BE2C (cell line): Measurements from ENCODE around the gene RANBP1.

Source experiments
- DNase-seq: peaks from one replicate; pipeline ENCODE4 v3.0.0-alpha.2; 2020
- H3K27me3 ChIP-seq: fragments of 250-450 bp; sonication (Bioruptor Pico); 2 replicates; pipeline ENCODE4 v1.5.1; 2020; ENCODE audit warnings: mild to moderate bottlenecking
- H3K36me3 ChIP-seq: fragments of 250-450 bp; sonication (Bioruptor Pico); 2 replicates; pipeline ENCODE4 v1.5.1; 2020; ENCODE audit warnings: mild to moderate bottlenecking
- H3K4me1 ChIP-seq: fragments of 250-450 bp; sonication (Bioruptor Pico); 2 replicates; pipeline ENCODE4 v1.5.1; 2020
- H3K4me3 ChIP-seq: 2 replicates; pipeline ENCODE4 v1.5.1; 2011; ENCODE audit warnings: low read depth, low read length
- H3K9me3 ChIP-seq: fragments of 250-450 bp; sonication (Bioruptor Pico); 2 replicates; pipeline ENCODE4 v1.5.1; 2020
- CTCF ChIP-seq: IDR thresholded peaks from 2 replicates; pipeline ENCODE4 v1.5.1; 2012; ENCODE audit warnings: mild to moderate bottlenecking, low read depth, low read length

Gene RANBP1

GRCh38 chr22:20174785-20175596, 59.1 kb downstream of the RANBP1 start:
- H3K4me1 ChIP-seq, result no peaks in the 10 kb centered on the region
- no peak overlapping the region for H3K4me3 ChIP-seq
- no peaks in the 10 kb centered on the region for H3K9me3 ChIP-seq
- H3K27me3 ChIP-seq, result no peaks in the 10 kb centered on the region
- DNase-seq, result peak; percentile 39
- peak; percentile 34 for TF ChIP-seq CTCF
- no peaks in the 10 kb centered on the region for H3K36me3 ChIP-seq

- no peak for DNase-seq
- no peaks in the 10 kb centered on the region for H3K27me3 ChIP-seq
- no peaks in the 10 kb centered on the region for H3K36me3 ChIP-seq
- TF ChIP-seq CTCF, result no peak
- H3K4me1 ChIP-seq, result no peaks in the 10 kb centered on the region
- H3K4me3 ChIP-seq, result no peak overlapping the region
- H3K9me3 ChIP-seq, result no peaks in the 10 kb centered on the region
Observed at GRCh38 chr22:20175597-20175900, 59.6 kb downstream of the RANBP1 start.

- no peak for TF ChIP-seq CTCF
- no peaks in the 10 kb centered on the region for H3K4me1 ChIP-seq
- no peak overlapping the region for H3K4me3 ChIP-seq
- H3K27me3 ChIP-seq, result no peaks in the 10 kb centered on the region
- H3K9me3 ChIP-seq, result no peaks in the 10 kb centered on the region
- no peaks in the 10 kb centered on the region for H3K36me3 ChIP-seq
- no peak for DNase-seq
Observed at GRCh38 chr22:20176421-20177085, 60.6 kb downstream of the RANBP1 start.
